Tibial nerve (tissue), 4 donors: Measurements from ENCODE around the gene MED26.

Experiments used
- CTCF ChIP-seq, 5 experiments: fragments of 200-600 bp in 3 of 5; fragments of 450-650 bp in 2 of 5; sonication (generic) in 3 of 5; IDR thresholded peaks; one replicate each; pipeline ENCODE4 v1.5.1; 2016 to 2019; ENCODE audit warnings: antibody characterized with exemption in 5 of 5, mild to moderate bottlenecking in 3 of 5, moderate library complexity in 2 of 5
- EP300 ChIP-seq, 2 donors: sonication (generic); formaldehyde crosslinking; IDR thresholded peaks; one replicate each; pipeline ENCODE4 v1.6.1; 2017; ENCODE audit warnings: antibody characterized with exemption in 2 of 2, mild to moderate bottlenecking in 1 of 2
- POLR2A ChIP-seq, 2 donors: fragments of 450-650 bp; IDR thresholded peaks; one replicate each; pipeline ENCODE4 v1.6.1; 2017; ENCODE audit warnings: antibody characterized with exemption in 2 of 2, mild to moderate bottlenecking in 2 of 2, moderate library complexity in 2 of 2

DNA sequence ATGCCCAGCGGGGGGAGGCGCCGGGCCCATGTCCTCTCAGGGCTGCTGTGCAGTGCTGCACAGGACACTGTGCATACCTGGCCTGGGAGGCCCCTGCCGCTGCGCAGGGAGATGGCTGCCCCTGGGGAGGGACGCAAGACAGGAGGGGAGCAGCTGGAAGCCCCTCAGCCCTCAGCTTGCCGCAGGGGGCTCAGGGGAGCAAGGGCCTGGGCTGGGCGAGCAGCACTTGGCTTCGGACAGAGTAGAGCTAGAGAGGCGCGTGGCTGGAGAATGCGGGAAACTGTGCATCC is 96.7 kb downstream of the MED26 start:
- TF ChIP-seq CTCF (IDR thresholded peaks at IDR 0.05) (no peak), POLR2A (IDR thresholded peaks at IDR 0.05) (no peak), EP300 (IDR thresholded peaks at IDR 0.05) (no peak)
